GM19238 (cell line): ENCODE measurements around the gene LIN28A.

Experiments
- DNase-seq: peaks from one replicate; pipeline ENCODE4 v3.0.0; 2011; ENCODE audit warnings: low spot score; ENCODE audit not compliant: insufficient read length

Gene LIN28A

DNA sequence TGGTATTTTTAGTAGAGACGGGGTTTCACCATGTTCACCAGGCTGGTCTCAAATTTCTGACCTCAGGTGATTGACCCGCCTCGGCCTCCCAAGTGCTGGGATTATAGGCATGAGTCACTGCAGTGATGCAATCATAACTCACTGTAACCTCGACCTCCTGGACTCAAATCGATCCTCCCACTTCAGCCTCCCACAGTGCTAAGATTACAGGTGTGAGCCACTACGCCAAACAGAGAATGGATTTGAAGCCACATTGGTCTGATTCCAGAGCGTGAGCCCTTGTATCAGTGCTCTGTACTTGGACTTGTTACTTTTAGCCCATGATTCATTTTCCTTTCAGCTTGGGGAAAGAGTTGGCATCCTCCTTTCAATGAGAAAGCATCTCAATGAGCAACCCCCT lies 23.2 kb upstream of the LIN28A start:
- no peak for DNase-seq

DNA sequence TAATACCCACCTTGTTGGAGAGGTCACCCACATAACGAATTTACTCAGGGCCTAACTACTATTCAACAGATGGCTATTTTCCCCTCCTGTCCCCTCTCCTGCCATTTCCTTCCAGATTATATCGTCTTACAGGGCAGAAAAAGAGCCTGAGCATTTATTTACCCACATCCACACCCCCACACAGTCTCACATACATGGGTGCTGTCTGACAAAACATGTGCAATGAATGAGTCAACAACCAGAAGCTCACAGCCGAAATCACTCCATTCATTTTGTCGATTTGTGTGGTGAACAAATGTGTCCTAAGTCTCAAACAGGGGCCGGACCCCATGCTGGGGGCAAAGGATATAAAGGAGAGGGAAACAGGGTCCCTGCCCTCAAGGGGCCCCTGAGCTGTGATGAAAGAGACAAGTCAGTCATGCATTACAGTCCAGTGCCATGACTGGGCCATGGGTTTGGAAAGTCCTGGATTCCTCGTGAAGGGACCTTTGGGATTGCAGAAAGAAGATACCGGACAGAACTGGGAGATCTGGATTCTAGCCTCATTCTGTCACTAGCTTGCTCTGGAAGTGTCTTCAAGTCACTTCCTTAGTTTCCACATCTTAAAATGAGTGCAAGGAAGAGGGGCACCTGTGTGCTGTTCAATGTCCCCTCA lies 21.7 kb upstream of the LIN28A start:
- no peak for DNase-seq

DNA sequence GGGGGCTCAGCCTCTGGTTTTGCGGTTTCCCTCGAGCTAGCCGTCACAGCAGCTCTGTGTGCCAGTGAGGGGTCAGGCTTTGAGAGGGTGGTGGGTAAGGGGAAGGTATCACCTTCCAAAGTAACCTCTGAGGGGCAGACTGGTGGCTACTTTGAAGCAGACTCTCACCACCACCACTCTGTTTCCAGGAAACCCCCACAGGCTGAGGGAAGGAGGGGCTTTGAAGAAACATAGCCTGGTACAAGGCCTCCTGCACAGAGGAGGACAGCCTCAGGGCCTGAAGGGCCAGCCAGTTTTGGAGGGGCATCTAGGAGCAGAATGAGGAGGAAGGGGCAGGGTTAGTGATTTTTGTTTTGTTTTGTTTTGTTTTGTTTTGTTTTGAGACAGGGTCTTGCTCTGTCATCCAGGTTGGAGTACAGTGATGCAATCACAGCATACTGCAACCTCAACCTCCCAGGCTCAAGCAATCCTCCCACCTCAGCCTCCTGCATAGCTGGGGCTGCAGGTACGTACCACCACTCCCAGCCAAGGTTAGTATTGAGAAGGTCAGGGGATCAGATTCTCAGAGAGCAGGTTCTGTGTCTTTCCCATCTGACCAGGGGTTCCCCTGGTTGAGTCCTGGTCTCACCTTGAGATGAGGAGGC lies 20.9 kb upstream of the LIN28A start:
- no peak for DNase-seq

DNA sequence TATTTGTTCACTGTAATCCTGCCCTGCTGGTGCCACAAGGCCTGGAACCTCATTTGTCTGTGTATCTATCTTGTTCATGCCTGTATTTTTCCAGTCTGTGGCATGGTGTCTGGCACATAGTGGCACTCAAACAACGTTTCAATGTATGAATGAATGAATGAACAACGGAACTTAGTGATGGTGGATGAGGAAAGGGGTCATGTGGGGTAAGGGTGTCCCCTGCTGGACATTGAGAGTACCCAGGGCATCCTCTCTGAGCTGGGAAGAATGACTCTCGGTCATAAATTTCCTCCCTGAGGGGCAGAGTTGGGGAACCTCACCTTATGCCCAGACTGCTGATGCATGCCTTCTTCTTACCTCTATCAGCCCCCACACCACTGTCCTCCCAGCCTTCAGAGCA lies 19.2 kb upstream of the LIN28A start:
- no peak for DNase-seq

DNA sequence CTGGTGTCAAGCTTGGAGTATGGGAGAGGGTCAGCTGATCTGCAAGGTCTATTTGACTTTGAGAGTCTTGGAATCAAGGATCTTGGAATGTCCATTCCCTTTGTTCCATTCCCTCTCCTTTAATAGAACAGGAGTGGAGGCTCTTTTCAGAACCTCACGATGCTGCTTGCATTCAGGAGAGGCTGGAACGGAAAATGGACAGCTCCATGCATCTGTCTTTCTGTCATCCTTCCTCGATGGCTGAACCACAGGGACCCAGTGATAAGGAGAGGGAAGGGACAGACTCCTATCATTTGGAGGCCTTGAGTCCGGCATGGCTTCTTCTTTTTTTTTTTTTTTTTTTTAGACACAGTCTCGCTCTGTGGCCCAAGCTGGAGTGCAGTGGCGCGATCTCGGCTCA lies 14.9 kb upstream of the LIN28A start:
- no peak for DNase-seq

DNA sequence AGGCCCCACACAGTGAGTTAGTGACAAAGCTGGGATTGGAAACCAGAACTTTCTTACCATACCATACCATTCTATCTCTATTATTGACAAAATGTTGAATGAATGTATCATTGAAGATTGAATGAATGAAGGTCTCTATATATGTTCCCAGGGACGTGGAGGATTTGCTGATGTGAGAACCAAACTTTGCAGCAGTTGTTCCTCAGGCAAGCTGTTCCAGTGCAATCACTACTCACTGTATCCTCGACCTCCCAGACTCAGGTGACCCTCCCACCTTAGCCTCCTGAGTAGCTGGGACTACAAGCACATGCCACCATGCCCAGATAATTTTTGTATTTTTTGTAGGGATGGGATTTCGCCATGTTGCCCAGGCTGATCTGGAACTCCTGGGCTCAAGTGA lies 11.6 kb upstream of the LIN28A start:
- DNase-seq = no peak

DNA sequence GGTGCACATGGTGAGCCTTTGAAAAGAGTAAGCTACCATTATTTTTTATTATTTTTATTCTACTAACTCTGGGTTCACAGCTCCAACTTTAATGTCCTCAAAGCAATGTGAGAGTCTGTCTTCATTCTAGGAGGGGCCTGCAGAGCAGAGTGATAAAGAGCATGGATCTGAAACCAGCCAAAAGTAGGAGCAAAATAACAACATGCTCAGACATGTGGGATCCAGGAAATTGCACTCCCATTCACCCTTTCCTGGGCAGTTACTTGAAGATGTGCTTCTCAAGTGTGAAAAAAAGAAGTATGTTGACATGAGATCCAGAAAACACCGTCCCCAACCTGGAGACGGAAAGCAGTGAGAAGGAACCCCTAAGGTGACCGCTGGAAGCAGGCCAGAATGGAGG lies 8.7 kb upstream of the LIN28A start:
- DNase-seq = no peak

DNA sequence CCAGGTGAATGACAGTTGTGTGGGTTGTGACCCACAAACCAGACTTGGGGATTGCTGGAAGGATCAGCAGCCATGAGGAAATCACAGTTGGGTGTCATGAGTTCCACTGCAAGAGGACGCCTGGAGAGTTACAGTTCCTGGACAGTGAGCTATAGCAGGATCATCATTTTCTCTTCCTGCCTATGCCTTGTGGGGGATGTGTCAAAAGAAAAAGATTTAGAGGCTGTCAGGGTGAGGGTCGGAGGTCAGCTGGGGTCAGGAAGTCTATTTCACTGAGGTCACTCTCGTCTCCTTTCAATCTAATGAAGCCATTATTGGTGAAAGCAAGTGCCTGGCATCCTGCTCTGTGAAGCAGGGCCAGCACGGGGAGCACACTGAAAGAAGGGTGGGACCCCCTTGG lies 7.0 kb upstream of the LIN28A start:
- DNase-seq = no peak

DNA sequence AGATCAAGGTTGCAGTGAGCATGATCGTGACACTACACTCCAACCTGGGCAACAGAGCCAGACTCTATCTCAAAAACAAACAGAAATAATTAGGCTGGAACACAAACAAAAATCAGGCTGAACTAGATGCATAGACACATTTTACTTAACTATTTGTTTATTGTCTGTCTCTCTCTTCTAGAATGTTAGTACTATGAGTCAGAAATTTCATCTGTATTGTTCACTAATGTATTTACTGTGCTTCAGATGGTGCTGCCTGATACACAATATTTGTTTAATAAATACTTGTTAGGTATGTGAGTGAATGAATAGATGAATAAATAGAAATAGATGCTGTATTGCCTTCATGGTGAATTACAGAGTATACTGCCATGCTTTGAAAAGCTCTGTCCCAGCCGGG lies 6.0 kb upstream of the LIN28A start:
- no peak for DNase-seq

DNA sequence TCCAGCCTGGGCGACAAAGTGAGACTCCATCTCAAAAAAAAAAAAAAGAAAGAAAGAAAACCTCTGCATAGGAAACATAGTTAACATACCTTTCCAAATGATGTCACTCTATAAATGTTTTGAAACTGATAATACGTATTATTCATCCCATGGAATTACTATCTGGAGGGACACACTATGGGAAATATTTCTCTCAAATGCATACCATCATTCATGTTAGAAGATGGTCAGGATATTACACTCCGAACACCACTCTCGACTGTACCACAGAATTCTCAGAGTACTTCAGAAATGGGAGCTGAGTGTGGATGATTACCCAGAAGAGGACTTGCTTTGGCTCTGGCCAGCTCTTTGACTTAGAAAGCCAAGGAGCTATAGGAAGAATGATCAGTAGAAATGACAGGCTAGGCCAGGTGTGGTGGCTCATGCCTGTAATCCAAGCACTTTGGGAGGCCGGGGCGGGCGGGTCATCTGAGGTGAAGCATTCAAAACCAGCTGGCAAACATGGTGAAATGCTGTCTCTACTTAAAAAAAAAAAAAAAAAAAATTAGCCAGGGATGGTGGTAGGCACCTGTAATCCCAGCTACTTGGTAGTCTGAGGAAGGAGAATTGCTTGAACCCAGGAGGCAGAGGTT lies 5.2 kb upstream of the LIN28A start:
- DNase-seq = no peak

DNA sequence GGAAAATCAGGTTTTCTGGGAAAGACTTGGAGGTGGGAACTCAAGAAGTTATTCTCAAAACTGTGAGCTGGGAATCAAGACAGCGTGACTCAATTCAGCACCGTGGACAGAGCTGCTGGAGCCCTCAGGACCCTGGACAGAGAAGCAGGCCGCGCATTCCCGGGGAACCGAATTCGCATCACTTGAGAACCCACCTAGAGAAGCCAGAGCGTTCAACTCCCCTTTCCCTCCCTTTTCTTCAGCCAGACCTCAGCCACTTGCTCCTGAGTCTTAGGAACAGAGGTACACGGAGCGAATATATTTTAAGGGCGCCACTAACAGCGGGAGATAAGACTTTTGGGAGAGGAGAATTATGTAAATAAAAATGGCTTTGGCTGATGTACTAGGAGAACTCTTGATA lies 2.0 kb upstream of the LIN28A start:
- peak; percentile 50 for DNase-seq

DNA sequence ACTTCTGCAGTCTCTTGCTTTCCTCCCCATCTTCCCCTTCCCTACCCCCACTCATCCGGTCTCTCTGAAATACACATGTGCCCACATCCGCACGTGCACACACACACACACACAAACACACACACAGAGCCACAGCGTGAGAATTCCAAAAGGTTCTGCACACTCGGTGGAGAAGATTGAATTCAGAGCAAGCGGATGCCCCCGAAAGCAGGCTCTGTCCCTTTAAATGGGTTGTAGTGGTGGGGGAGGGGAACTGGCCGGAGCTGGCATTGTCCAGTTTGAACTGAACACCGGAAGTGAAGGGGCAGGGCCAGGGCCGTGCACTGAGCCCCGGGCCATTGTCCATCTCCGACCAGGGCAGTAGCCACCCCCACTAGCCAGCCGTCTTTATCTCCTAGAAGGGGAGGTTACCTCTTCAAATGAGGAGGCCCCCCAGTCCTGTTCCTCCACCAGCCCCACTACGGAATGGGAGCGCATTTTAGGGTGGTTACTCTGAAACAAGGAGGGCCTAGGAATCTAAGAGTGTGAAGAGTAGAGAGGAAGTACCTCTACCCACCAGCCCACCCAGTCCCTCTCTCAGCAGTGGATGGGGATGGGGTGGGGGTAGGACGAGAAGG lies 1.3 kb upstream of the LIN28A start:
- DNase-seq = no peak

DNA sequence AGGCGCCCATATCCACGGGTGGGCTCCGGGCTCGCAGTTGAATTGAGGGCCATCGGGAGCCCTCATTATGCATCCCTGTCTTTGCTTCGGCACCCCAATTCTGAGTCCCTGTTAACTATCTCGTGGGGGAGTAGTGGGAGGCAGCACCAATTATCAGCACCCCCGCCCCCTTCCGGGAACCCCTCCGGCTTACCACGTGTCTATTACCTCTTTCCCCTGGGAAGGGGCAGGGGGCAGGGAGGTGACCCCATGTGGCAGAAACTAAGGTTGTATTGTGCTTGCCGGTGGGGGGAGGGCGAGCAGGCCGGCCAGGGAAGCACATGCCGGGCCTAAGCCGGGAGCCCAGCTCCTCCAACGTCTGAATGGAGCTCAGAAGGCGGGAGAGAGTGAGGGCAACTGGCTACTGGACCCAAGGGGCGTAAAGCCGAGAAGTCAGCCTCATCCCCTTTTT lies 1.0 kb downstream of the LIN28A start:
- DNase-seq = no peak

DNA sequence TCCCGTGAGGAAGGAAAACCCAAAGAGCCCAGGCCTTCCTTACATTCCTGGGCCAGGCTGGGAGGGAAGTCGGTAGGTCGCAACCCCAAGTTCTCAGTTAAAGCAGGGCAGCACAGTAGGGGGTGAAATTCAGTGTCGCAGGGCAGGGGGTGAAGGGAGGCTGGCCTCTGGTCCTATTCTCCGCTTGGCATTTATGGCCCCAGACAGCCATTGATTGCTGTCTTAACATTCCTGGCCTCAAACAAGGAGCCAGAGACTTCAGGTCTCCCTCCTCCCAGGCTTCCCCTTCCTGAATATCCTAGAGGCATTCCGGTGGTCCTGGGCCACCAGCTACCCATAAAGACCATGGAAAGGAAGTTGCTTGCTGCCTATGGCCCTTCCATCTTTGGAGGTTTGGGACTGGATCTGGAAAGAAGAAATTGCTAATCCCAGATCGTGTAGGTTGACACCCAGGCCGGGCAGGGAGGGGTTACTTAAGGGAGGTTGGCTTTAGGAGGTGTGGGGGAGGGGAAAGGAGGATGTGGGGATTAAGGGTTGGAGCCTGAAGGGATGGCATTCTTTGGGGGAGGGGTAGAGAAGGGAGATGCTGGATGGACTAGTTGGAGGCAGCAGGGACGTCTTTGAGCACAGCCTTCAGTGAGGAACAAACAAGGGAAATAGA lies 1.7 kb downstream of the LIN28A start:
- no peak for DNase-seq

DNA sequence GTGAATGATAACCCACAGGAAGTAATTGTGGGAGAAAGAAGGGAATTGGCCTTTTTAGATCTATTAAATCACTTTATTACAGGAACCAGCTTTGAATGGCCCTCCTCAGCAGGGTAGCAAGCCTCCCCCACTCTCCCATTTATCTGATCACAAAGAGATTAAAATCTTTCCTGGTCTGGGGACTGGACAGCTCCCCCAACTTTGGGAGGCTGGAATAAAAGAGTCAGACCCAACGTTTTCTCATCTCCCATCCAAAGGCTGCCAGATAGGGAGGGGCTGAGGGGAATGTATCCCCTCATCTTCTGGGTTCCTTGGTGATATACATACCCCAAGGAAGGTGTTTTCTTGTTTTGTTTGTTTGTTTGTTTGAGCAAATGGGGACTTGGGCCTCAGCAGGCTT lies 2.4 kb downstream of the LIN28A start:
- no peak for DNase-seq

DNA sequence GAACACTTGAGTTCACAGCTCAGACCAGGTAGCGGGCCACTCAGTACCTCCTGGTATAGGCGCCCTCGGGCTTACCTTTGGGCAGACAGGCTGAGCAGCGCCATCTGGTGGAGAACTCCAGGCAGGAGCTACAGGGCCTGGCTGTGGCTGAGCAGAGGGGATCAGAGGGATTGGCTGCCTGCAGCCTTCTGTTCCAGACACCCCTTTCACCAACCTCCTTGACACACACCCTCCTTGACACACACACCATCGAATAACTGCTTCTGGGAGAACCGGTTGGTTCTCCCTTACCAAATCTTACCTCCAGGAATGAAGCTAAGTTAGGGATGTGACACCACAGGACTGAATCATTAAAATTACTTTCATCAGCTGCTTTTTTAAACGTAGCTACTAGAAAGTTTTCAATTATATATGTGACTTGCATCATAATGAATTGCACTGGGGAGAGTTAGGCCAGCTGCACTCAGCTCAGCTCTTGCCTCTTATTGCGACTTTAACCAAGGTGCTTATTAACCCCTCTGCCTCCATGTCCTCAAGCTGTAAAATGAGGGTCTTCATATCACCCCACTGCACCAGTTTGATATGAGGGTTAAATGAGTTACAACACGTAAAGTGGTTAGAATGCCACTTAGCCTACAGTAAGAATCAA lies 6.6 kb downstream of the LIN28A start:
- DNase-seq = peak; percentile 74

DNA sequence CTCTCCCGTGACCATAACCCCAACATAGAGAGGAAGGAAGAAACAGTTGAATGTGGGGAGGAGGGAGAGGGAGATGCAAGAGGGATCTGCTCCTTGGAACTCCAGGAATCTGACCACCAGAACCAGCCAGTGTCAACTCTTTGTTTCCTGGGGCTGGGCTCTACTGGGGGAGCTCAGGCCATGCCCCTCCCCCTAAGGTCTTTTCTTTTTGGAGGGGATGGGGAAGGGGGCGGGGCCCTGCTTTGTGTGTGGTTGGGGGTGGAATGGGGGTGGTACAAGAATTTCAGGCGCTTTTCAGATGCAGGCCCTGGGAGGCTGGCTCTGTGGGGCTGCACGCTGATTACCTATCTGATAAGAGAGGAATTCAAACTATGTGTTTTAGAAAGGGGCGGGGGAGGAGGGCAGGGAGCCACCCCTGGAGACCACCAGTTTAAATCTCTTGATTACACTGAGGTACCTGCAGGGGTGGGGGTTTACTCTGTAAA lies 8.3 kb downstream of the LIN28A start:
- no peak for DNase-seq

DNA sequence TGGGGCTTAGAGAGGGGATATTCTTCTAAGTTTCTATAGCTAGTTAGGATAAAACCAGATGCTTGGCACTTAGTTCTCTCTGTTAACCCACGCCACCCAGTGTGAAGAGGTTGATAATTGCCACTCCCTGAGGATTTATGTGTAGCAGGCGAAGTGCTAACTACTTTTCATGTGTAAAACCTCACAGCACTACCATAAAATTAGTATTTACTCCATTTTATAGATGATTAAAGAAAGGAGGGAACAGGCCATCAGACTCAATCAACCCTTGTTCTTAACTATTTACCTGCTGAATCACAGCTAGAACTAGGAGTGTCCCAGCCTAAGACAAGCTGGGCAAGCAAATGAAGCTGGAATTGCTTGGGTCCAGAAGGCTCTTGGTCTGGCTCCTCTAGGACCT lies 8.9 kb downstream of the LIN28A start:
- DNase-seq = no peak

DNA sequence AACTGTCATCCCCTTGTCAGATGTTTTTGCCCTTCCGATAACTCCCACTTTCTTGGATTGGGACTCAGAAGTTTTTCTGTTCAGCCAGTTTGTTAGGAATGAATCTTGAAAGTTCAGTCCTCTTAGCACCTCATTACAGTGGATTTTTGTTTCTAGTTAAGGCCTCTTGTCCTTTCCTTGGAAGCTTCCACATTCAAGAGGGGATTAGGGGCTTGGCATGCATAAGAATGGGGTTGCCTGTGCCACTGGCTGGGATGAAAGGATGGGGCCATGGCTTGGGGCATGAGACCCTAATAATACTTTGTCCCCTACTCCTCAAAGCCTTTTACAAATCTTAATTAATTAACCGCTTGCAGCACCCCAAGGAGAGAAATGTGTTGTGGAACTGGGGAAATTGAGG lies 19.1 kb downstream of the LIN28A start:
- DNase-seq = no peak

DNA sequence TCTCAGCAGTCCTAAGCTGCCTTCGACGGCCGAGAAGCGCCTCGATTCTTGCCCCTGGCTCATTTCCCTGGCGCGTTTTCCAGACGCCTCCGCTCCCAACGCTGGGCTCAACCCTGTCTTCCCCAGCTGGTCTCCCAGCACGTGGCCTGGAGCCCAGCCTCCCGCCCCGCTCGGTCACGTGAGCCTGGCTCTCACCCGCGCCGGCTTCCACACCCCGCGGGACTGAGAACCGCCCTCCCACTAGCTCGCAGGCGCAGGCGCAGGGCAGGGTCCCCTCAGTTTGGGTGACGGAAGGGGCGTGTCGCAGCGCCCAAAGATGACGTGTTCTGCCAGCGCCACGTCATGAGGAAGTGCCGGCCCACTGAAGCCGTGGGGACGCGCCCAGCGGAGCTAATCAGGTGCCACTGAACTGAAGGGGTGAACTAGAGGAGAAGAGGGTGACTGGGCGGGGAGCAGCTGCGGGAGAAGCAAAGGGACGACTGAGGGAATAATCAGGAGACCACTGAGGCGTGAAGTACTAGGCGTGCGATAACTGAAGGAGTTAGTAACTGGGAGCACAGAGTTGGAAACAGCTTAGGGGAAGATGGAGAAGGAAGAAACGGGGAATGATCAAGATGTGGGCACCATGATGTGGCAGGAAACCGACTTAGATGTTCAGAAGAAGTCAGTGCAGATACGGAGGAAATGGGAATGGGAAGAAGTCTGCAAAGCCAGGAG lies 21.5 kb downstream of the LIN28A start, which contains the start of gene DHDDS:
Gene DHDDS (plus strand): TSS at position 343 of the 717 bp plus-strand sequence. CDS start 625 bp downstream, outside the sequence.
- peak; percentile 92 for DNase-seq

DNA sequence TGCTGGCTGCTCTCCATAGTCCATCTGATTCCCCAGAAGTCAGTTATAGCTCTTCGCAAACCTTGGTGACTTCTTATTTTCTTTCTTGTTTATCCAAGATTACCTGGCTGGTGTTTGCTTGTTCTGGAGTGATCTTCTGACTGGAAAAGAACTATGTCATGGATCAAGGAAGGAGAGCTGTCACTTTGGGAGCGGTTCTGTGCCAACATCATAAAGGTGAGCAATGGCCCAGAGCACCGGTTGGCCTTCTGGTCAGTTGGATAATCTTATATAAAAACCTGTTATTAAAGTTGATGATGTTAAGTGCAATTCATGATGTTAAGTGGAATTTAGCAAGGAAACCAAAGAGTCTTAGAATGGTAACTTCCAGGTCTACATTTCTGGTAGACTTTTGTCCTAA lies 22.2 kb downstream of the LIN28A start:
- no peak for DNase-seq
